Measurements from ENCODE around the gene ZFYVE27. TPM values are rescaled to one million over a fixed set of nuclear protein-coding genes. Genes with fewer than 3 reads are reported as not detected.
A peak's percentile ranks its signal among the peaks of the same experiment; 100 is the strongest.

The ZFYVE27 gene
- total RNA-seq, 2 experiments from 2014 or later, result 23.9 to 31.9 TPM

- peak overlapping the region; percentile 54 for H3K27ac Mint-ChIP-seq
- ChIA-PET POLR2A (no interaction called here), CTCF (interaction anchor here (0.7 to 2.0 kb wide), 6 partner anchors 8 to 109 kb away, joined by 3 to 6 read pairs (median 4); partner anchors contain the start of gene SFRP5)
- peaks cover 1% of the 10 kb centered on the region for H3K4me1 Mint-ChIP-seq
- peaks cover 21% of the 10 kb centered on the region for H3K36me3 Mint-ChIP-seq (ENCODE audit: low read depth)
- H3K9me3 Mint-ChIP-seq, result no peaks in the 10 kb centered on the region
- no peak for DNase-seq
- no peak overlapping the region for H3K4me3 Mint-ChIP-seq
- H3K27me3 Mint-ChIP-seq, result no peaks in the 10 kb centered on the region
These were observed 23.7 kb downstream of the ZFYVE27 start for GRCh38 chr10:97760461-97761257.

DNA sequence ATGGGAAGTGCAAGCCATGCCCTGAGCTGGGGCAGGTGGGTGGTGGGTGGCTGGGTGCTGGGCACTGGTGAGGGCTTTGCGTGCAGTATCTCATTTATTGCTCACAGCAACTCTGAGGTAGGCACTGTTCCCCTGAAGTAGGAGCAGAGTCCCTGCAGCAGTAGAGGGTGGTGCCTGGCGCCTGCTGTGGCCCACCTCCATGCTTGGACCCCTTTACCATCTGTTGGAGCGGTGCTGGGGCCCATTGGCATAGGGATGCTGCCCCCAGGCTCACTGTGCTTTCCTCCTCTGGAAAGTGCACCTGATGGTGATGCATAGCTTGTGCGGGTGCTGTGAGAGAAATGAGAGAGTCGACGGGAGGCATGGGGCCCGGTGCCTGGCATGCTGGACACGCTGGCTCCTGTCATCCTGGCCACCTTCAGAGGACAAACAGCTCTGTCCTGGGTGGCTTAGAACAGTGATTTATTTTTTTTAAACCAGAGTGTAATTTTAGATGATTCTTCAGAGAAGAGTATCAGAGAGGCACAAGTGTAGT, 24.5 kb downstream of the ZFYVE27 start:
- Mint-ChIP-seq H3K4me1 (peaks cover 1% of the 10 kb centered on the region), H3K27ac (no peak overlapping the region), H3K9me3 (no peaks in the 10 kb centered on the region), H3K36me3 (ENCODE audit: low read depth) (peaks cover 19% of the 10 kb centered on the region), H3K27me3 (no peaks in the 10 kb centered on the region), H3K4me3 (no peak overlapping the region)
- no peak for DNase-seq
- ChIA-PET POLR2A (no interaction called here), CTCF (interaction anchor here (0.9 to 1.8 kb wide), 2 partner anchors 10 to 31 kb away, joined by 3 to 5 read pairs; no protein-coding TSS in a partner anchor)

DNA sequence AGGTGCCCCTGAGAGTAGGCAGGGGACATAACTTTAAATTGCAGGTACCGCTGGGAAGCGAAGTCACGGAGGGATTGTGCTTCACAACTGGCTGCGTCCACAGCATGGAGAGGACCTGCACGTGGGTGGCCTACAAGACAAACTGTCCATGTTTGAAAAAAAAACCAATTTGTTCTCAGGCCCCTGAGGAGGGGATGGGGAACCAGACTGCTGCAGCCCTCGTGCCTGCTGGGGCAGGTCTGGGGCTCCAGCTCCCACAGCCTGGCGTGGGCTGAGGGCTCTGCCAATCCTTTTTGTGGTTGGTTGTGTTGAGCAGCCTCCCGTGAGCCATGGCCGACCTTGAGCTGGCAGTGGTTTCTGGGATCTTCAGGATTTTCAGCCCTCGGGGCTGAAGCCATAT, 25.1 kb downstream of the ZFYVE27 start:
- Mint-ChIP-seq H3K27me3 (no peaks in the 10 kb centered on the region), H3K4me3 (no peak overlapping the region), H3K27ac (no peak overlapping the region), H3K9me3 (no peaks in the 10 kb centered on the region), H3K36me3 (ENCODE audit: low read depth) (peaks cover 14% of the 10 kb centered on the region), H3K4me1 (peaks cover 1% of the 10 kb centered on the region)
- ChIA-PET CTCF (interaction anchor here (0.6 to 1.7 kb wide), 3 partner anchors 12 to 1210 kb away, joined by 3 to 5 read pairs (median 3); no protein-coding TSS in a partner anchor), POLR2A (no interaction called here)
- no peak for DNase-seq

DNA sequence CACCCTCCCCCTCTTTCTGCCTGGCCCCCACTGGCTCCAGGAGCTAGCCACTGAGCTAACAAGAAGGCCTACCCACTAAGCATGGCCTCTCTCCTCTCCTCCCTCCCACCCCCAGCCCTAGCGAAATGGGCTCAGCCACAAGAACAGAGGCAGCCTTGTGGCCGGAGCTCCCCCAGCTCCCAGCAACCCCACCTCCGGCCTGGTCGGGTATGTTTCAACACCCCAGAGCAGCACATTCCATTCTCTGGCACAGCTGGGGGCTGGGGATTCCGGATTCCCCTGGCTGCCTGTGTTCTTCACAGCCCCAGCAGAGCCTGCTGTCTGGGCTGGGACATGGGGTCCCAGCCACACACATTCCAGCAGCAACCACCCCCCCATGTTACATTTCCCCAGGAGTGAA, 25.9 kb downstream of the ZFYVE27 start:
- peaks cover 12% of the 10 kb centered on the region for H3K36me3 Mint-ChIP-seq (ENCODE audit: low read depth)
- H3K27ac Mint-ChIP-seq, result no peak overlapping the region
- H3K27me3 Mint-ChIP-seq, result no peaks in the 10 kb centered on the region
- POLR2A ChIA-PET, result no interaction called here
- H3K9me3 Mint-ChIP-seq, result no peaks in the 10 kb centered on the region
- no peak overlapping the region for H3K4me3 Mint-ChIP-seq
- peaks cover 1% of the 10 kb centered on the region for H3K4me1 Mint-ChIP-seq
- no peak for DNase-seq
- CTCF ChIA-PET, result interaction anchor here (0.6 to 1.7 kb wide), 3 partner anchors 13 to 1210 kb away, joined by 3 to 5 read pairs (median 3); no protein-coding TSS in a partner anchor

GRCh38 chr10:97763411-97763810, 26.5 kb downstream of the ZFYVE27 start:
- Mint-ChIP-seq H3K27me3 (no peaks in the 10 kb centered on the region), H3K4me3 (no peak overlapping the region), H3K27ac (no peak overlapping the region), H3K36me3 (ENCODE audit: low read depth) (peaks cover 12% of the 10 kb centered on the region), H3K9me3 (no peaks in the 10 kb centered on the region), H3K4me1 (peaks cover 1% of the 10 kb centered on the region)
- no peak for DNase-seq
- POLR2A ChIA-PET, result no interaction called here
- CTCF ChIA-PET, result interaction anchor here (1.7 to 1.8 kb wide), 2 partner anchors 14 to 19 kb away, joined by 5 to 6 read pairs; no protein-coding TSS in a partner anchor

DNA sequence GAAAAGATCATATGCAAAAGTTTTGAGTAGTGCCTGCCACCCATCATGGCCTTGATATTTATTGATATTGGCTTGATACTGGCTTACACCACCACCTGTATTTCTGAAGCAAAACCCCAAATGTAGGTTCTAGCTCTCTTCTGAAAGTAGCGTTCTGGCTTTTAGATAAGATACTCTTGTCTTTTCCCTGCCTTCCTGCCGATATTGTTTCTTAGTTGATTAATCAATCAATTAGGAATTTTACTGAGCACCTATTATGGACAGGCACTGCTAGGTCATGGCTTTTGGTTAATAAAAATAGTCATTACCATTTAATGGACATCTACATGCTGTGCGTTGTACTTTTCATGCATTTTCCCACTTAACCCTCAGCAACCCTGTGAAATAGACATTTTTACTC, 27.0 kb downstream of the ZFYVE27 start:
- no peak overlapping the region for H3K27ac Mint-ChIP-seq
- peaks cover 2% of the 10 kb centered on the region for H3K27me3 Mint-ChIP-seq
- CTCF ChIA-PET, result interaction anchor here (0.7 to 1.8 kb wide), 3 partner anchors 20 to 173 kb away, joined by 3 to 8 read pairs (median 6); no protein-coding TSS in a partner anchor

GRCh38 chr10:97764519-97764931, 27.6 kb downstream of the ZFYVE27 start:
- POLR2A ChIA-PET, result no interaction called here
- no peak for DNase-seq
- H3K4me3 Mint-ChIP-seq, result no peak overlapping the region
- CTCF ChIA-PET, result interaction anchor here (0.7 to 2.1 kb wide), 4 partner anchors 21 to 174 kb away, joined by 3 to 8 read pairs (median 5); no protein-coding TSS in a partner anchor
- H3K4me1 Mint-ChIP-seq, result peaks cover 1% of the 10 kb centered on the region
- peaks cover 10% of the 10 kb centered on the region for H3K36me3 Mint-ChIP-seq (ENCODE audit: low read depth)
- H3K9me3 Mint-ChIP-seq, result no peaks in the 10 kb centered on the region
- no peak overlapping the region for H3K27ac Mint-ChIP-seq
- H3K27me3 Mint-ChIP-seq, result peaks cover 5% of the 10 kb centered on the region

More for the DNA sequence above, 27.0 kb downstream of the ZFYVE27 start:
- DNase-seq, result no peak
- POLR2A ChIA-PET, result no interaction called here
- Mint-ChIP-seq H3K9me3 (no peaks in the 10 kb centered on the region), H3K36me3 (ENCODE audit: low read depth) (peaks cover 10% of the 10 kb centered on the region), H3K4me3 (no peak overlapping the region), H3K4me1 (peaks cover 1% of the 10 kb centered on the region)

DNA sequence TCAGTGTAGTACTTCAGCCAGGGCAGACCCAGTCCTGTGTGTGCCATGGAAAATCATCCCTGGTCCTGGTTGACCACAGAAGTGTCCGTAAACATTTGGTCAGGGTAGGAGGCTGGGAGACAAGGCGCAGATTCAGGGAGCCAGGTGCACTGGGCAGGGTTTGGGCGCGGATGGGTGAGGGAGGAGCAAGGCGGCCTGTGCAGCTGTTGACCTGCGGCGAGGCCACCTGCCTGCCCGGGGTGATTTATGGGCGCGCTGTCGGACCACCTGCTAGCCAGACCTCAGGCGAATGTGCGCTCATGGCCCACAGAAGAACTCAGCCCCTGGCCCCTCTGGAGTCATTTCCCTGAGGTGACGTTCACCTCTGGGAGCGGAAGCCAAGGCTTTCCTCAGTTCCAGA, 28.3 kb downstream of the ZFYVE27 start:
- Mint-ChIP-seq H3K4me3 (no peak overlapping the region), H3K4me1 (peaks cover 1% of the 10 kb centered on the region), H3K9me3 (no peaks in the 10 kb centered on the region), H3K27ac (no peak overlapping the region), H3K36me3 (ENCODE audit: low read depth) (peaks cover 7% of the 10 kb centered on the region), H3K27me3 (peaks cover 11% of the 10 kb centered on the region)
- ChIA-PET CTCF (interaction anchor here (1.2 to 2.1 kb wide), 4 partner anchors 21 to 105 kb away, joined by 3 to 8 read pairs (median 5); no protein-coding TSS in a partner anchor), POLR2A (no interaction called here)
- DNase-seq, result no peak

DNA sequence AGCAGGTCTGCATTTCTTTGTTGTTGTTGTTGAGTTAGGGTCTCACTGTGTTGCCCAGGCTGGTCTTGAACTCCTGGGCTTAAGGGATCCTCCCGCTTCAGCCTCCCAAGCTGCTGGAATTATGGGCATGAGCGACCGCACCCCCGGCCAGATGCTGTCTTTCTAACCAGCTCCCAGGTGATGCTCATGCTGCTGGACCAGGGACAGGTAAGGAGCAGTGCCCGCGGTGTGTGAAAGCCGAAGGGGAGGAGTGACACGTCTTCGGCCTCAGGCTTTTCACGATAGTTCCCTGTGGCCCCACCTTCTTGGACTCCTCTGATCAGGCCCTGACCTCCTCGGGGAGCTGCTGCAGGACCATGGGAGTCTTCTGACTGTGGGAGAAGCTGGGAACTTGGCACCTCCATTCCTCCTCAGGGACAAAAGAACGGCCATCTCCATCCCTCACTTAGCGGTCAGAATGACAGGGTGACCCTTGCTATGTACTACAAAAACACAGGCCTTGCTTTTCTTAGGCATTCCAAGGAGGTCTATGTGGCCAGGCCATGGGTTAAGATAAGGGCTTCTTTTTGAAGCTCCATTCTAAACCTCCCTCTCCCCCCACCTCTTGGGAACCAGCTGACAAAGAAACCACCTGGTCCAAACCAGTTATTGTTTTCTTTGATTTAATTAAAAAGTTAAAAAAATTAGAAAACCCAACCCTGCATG, 29.3 kb downstream of the ZFYVE27 start:
- ChIA-PET CTCF (interaction anchor here (0.6 to 2.1 kb wide), 6 partner anchors 11 to 274 kb away, joined by 3 to 4 read pairs (median 3); no protein-coding TSS in a partner anchor), POLR2A (no interaction called here)
- Mint-ChIP-seq H3K36me3 (ENCODE audit: low read depth) (peaks cover 1% of the 10 kb centered on the region), H3K4me3 (no peak overlapping the region), H3K27ac (no peak overlapping the region), H3K4me1 (peaks cover 3% of the 10 kb centered on the region), H3K27me3 (peaks cover 22% of the 10 kb centered on the region), H3K9me3 (no peaks in the 10 kb centered on the region)
- no peak for DNase-seq

- Mint-ChIP-seq H3K36me3 (ENCODE audit: low read depth) (peaks cover 2% of the 10 kb centered on the region), H3K4me1 (peaks cover 8% of the 10 kb centered on the region), H3K4me3 (no peak overlapping the region), H3K9me3 (no peaks in the 10 kb centered on the region), H3K27me3 (peaks cover 27% of the 10 kb centered on the region), H3K27ac (no peak overlapping the region)
- POLR2A ChIA-PET, result no interaction called here
- DNase-seq, result no peak
- CTCF ChIA-PET, result interaction anchor here (0.6 to 1.8 kb wide), 6 partner anchors 7 to 273 kb away, joined by 3 to 6 read pairs (median 3); no protein-coding TSS in a partner anchor
These were observed 30.3 kb downstream of the ZFYVE27 start for GRCh38 chr10:97766996-97767924.

GRCh38 chr10:97768322-97769315, 31.7 kb downstream of the ZFYVE27 start:
- POLR2A ChIA-PET, result no interaction called here
- Mint-ChIP-seq H3K27me3 (peaks cover 41% of the 10 kb centered on the region), H3K4me1 (peaks cover 9% of the 10 kb centered on the region), H3K36me3 (ENCODE audit: low read depth) (peaks cover 2% of the 10 kb centered on the region), H3K4me3 (no peak overlapping the region), H3K9me3 (no peaks in the 10 kb centered on the region), H3K27ac (no peak overlapping the region)
- DNase-seq, result no peak
- CTCF ChIA-PET, result interaction anchor here (1.1 to 1.8 kb wide), 2 partner anchors 9 to 14 kb away, joined by 3 to 6 read pairs; no protein-coding TSS in a partner anchor

All from activated CD4-positive, alpha-beta T cell treated with anti-CD3 and anti-CD28 coated beads, Interleukin-2, amount 10 ng/mL, durations not matched to agents 7 days and 5 days (primary cell).